HG03097 (cell line): ENCODE data around the gene IFNA8.
"Not testable (repeated sequence)": the region's sequence is repeated elsewhere in the genome, so short reads cannot be mapped to it uniquely, and the experiment has no call there.

Experiments
- ATAC-seq: cut with Tn5 transposase; IDR thresholded peaks from one replicate; pipeline ENCODE4 v1.9.1; 2021; ENCODE audit not compliant: unreplicated experiment, low FRiP score

IFNA8 gene

GRCh38 chr9:21415493-21416267 lies 6.8 kb downstream of the IFNA8 start:
- ATAC-seq: no peak

GRCh38 chr9:21428235-21428634 lies 19.3 kb downstream of the IFNA8 start:
- ATAC-seq: no peak

DNA sequence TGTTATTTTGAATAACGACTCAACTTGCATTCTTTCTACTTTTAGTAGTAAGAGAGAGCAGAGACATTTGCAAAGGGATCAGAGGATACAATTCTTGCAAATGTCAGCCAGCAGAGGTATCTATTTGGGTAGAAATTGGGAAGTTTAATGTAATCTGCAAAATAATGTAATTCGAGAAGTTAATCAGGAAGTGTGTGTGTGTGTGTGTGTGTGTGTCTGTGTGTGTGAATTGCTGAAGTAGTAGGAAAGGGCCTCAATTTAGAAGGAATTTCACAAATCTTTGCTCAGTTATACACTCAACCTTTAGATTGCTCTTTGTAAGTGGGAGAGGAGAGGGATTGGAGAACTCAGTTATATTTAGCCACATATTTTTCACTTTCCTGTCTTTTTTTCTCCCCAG lies 20.3 kb downstream of the IFNA8 start:
- no peak for ATAC-seq

DNA sequence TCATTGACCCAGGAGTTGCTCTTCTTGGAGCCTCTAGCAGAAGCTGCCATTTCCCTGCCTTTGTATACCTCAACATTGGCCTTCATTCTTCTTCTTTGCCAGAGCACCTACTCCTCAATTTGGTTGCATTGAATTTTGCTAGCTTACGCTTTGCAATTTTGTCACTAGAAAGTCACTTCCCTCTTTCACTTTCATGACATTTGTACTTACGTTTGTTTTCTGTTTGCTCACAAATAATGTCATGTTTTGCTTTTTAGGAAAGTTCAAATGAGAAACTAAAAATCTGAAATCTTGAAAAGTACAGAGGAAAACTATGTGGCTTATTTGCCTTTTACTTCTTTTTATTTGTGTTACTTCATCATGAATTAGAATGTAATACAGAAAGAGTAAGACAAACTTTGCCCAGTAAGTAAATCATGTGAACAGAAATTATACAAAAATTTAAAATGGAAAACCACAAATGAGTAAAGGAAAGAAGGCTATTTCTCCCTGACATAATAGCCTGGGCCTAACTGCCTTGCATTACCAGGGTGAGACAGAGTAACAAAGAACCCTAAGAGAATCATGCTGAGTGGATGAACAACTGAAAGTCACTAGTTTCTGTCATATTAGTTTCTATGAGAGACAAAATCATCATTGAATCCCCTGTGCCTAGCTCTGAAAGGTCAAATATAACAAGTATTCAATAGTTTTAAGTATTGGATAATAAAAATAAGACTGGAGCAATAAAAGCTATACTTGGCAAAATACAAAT lies 23.9 kb downstream of the IFNA8 start:
- peak; percentile 51 for ATAC-seq

DNA sequence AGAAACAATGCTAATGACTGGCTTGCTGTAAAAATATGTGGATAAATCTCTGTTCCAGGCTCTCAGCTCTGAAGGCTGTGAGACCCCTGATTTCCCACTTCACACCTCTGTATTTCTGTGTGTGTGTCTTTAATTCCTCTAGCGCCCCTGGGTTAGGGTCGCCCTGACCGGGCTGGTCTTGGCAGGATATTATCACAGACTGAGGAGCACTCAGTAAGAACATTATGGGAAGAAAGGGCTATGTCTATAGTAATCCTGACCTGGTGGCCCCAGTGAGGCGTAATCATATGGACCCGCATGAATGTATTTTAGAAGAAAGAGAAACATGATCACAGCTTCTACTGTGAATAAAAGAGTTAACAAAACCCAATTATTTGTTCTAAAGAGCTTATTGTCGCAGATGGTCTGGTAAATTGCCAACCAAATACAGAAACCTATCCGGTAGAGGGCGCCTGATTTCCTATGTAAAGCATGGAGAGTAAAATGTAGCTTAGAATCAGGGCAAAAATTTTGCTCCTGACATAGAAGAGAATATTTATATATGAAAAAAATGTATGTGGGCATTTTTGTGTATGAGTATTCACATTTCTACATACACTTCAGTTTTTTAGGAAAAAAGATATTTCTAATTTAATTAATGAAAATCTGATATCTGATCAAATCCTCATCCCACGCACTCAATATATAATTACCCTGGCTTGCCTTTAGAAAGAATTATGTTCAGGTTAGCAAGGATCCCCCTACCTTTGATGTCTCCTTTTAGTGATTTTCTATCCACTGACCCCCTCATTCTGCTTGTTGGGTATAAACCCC lies 25.5 kb downstream of the IFNA8 start:
- ATAC-seq: no peak

- ATAC-seq: not testable (repeated sequence)
Observed at GRCh38 chr9:21435015-21435383, 26.1 kb downstream of the IFNA8 start.

- ATAC-seq: no peak
Observed at GRCh38 chr9:21440139-21440538, 31.2 kb downstream of the IFNA8 start, which contains the start of gene IFNA1. Gene IFNA1 (plus strand): TSS chr9:21440439. CDS start chr9:21440508, 69 bp downstream.

DNA sequence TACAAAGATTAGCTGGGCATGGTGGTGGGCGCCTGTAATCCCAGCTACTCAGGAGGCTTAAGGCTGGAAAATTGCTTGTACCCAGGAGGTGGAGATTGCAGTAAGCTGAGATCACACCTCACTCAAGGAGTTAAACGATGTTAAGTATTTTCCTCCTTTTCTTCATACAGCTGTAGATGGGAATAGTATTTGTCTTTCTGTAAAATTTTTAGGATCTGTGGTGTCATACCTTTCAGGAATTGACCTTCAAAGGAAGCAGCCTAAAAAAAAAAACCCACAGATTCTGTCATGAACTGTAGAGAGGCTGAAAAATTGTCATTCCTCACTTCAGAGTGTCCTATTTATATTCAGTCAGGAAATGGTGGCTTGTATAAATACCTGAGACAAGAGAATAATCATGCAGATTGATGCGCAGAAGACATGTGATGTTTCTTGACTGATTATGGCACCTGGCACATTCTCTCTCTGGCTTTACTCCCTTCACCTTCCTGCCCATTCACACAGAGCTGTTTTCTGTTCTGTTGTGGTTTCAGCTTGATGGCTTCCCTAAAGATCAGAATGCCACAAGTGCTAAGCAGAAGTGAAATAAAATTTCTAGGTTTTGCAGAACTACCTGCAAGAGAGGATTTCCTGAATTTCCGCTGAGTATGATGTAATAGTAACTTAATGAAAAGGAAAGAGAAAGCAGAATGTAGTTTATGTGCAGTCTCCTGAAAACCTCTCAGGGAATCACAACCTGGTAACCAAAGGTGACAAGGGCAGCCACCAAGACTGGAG lies 35.1 kb downstream of the IFNA8 start:
- peak; percentile 94 for ATAC-seq

DNA sequence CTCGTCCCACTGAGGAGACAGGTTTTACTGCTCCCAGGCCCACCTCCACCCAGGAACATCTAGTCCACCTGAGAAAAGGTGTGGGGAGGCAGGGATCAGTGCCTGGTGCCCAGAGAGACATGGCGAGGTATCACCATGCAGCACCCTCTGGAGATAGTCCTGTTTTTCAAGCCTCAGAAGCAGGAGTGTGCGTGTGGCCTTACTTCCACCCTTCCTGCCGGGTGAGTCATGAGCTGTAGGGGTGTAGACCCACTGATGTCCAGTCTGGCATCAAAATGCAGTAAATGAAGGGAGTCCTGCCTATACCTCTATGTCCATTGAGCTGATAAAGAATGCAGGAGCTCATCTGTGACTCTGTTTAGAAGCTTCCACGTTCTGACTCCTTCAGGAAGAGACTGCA lies 40.4 kb downstream of the IFNA8 start:
- not testable (repeated sequence) for ATAC-seq

DNA sequence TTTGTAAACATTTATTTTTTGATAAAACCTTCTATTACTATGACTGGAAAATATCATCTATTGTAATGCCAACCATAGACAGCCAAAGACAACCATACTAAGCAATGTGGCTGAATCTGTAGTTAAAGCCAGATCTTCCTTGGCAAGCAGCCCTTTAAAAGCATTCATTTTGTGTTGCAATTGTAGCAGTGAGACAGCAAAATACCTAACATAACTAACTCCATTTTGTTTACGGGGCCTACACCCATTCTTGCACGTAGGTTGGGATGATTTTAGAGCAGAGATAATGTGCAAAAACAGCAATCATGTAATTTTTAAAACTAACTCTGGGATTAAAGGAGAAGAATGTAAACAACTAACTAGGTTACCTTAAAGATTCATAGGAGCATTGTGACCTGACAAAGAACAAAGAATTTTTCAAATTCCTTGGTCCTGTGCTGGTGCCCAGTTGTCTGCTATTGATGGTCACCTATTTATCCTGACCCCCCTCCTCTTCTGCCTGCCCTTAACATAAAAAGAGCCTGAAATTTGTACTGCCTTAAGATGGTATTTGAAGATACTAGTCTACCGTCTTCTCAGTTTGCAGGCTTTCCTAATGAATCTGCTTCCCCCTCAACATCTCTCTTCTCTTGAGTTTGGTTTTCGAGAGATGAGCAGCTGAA lies 41.9 kb downstream of the IFNA8 start:
- no peak for ATAC-seq

DNA sequence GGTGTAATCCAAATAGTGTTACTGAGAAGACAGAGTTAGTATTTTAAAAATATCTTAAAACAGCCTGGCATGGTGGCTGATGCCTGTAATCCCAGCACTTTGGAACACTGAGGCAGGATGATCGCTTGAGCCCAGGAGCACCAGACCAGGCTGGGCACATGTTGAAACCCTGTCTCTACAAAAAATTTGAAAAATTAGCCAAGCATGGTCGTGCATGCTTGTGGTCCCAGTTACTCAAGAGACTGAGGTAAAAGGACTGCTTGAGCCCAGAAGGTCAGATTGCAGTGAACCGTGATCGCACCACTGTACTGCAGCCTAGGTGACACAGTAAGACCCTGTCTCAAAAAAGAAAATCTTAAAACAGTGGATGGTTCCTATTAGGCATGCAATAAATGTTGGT lies 43.8 kb downstream of the IFNA8 start:
- ATAC-seq: no peak

GRCh38 chr9:21454149-21454548 lies 45.2 kb downstream of the IFNA8 start:
- ATAC-seq: no peak

DNA sequence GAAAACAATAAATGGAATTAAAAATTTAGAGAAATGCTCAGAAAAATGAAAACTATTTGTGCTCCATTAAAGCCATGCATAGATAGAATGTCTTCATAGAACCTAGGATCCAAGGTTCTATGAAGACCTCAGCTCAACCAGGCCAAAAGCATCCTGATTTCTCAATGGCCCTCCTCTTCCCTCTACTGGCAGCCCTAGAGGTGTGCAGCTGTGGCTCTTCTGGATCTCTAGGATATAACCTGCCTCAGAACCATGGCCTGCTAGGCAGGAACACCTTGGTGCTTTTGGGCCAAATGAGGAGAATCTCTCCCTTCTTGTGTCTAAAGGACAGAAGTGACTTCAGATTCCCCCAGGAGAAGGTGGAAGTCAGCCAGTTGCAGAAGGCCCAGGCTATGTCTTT lies 46.4 kb downstream of the IFNA8 start:
- no peak for ATAC-seq
